ENCODE data around the gene MTMR8.
A peak's percentile ranks its signal among the peaks of the same experiment; 100 is the strongest.
"Not testable (repeated sequence)": the region's sequence is repeated elsewhere in the genome, so short reads cannot be mapped to it uniquely, and the experiment has no call there.

Gene MTMR8

GRCh38 chrX:64394874-64395567 is at the start of gene MTMR8:
Gene MTMR8 (minus strand): TSS chrX:64395452. CDS start chrX:64395363, 89 bp downstream.
- DNase-seq, result peak; percentile 84

- no peak for DNase-seq
Observed at GRCh38 chrX:64439551-64439950, 44.3 kb upstream of the MTMR8 start.

- no peak for DNase-seq
Observed at GRCh38 chrX:64437665-64438064, 42.4 kb upstream of the MTMR8 start.

DNA sequence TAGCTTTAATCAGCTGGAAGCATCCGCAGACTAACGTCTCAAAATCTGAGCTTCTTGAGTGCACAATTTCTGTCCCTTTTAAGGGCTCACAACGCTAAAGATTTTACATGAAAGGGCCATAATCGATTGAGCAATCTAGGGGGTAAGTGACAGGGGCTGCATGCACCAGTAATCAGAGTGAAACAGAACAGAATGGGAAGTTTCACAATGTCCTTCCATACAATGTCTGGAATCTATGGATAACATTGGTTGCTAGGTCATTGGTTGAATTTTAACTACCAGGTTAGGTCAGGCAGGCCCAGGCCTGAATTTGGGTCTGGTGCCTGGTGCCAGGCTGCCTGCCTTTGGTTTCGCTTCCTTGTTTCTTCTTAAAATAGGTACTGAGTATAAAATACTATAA is 42.0 kb upstream of the MTMR8 start:
- DNase-seq, result no peak

DNA sequence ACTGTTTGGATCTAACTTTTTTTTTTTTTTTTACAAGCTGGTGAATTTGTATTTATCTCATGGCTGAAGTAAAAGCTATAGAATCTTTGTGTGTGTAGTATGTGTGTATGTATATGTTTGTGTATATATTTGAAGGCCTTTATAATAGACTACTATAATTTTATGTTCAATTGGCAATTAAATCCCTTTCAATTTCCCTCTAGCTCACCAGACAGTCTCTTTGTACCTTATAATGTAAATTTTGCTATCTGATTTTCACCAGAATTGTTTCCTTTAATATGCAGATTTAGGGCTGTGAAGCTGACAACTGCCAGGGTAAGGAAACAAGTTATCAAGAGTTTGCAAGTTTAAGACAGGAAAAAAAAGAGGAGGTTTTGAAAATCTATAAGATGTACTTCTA is 33.1 kb upstream of the MTMR8 start:
- DNase-seq, result no peak

GRCh38 chrX:64427787-64428186 is 32.5 kb upstream of the MTMR8 start:
- no peak for DNase-seq

DNA sequence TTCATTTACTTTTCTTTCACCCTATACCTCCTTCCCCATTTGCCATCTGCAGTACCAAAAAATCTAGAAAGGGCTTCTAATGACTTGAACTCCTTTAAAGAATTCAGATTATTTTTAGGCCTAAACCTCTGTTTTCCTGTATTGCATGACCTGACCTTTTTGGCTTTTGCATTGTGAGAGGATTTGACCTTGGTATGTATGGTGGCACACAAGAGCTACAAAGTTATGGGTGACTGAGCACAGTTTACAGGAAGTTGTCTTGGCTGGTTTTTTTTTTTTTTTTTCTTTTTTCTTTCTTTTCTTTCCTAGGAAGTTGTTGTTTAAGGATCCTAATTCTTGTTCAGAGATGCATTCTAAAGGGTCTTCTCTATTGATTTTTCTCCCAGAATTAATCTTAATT is 32.0 kb upstream of the MTMR8 start:
- no peak for DNase-seq

- not testable (repeated sequence) for DNase-seq
Observed at GRCh38 chrX:64409730-64410129, 14.5 kb upstream of the MTMR8 start.

DNA sequence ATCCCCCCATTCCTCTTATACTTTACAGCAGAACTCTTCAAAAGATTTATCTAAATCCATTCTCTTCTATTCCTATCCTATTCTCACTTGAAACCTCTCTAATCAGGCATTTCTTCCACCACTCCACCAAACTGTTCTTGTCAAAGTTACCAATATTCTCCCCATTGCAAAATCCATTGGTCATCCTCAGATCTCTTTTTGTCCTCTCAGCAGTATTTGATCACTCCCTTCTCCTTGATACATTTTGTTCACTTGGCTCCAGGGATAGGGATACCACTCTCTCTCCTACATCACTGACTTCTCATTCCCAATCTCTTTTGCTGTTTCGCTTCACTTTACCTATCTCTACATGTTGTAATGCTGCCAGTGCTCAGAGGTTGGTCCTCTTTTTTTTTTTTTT is 2.8 kb upstream of the MTMR8 start:
- DNase-seq, result no peak

DNA sequence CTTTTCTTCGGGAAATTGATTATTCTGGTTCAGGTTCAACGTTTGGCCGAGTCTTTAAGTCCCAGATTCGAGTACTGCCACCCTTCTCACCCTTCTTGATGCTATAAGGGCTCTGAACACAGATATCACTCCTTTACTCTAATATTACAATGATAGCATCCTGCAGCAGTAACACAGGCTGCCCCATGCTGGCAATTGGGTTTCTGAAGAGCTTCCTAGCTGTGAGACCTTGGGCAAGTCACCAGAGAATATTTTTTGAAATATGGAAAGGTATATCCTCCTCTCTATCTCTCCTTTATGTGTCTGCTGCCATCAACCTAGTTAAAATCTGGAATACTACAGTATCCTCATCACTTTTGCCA is 297 bp upstream of the MTMR8 start:
- DNase-seq, result no peak

GRCh38 chrX:64394059-64394873 is 986 bp downstream of the MTMR8 start:
- peak; percentile 56 for DNase-seq

DNA sequence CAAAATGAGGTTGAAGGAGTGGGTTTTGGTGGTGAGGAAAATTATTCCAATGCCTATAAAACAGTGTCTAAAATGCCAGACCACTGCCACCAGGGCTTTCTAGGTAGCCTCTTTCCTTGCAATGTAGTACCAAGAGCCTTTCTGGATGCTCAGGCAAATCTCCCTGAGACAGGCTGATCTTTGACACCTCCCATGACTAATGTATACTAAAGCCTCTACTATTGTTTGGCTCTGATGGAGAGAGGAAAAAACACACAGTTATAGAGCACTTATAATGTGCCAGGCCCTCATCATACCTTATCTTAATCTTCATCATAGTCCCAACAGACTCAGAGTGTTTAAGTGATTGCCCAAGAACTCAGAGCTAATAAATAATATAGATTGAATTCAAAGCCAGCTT is 5.8 kb downstream of the MTMR8 start:
- DNase-seq, result no peak

DNA sequence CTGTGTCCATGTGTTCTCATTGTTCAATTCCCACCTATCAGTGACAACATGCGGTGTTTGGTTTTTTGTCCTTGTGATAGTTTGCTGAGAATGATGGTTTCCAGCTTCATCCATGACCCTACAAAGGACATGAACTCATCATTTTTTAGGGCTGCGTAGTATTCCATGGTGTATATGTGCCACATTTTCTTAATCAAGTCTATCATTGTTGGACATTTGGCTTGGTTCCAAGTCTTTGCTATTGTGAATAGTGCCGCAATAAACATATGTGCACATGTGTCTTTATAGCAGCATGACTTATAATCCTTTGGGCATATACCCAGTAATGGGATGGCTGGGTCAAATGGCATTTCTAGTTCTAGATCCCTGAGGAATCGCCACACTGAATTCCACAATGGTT is 14.5 kb downstream of the MTMR8 start:
- not testable (repeated sequence) for DNase-seq

DNA sequence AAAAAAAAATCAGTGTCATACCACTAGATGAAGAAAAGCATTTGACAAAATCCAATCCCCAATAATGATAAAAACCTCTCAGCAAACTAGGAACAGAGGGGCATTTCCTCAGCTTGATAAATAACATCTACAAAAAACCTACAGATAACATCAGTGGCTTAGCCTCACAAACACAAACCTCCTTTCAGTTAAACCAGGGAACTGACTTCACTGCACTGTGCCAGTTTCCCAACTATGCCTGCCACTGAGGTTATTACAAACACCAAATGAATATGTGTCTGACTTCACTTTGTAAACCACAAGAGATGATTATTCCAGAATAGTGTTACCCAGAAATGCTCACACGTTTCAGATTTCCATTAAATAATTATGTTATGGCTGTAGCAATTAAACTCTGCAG is 15.3 kb downstream of the MTMR8 start:
- no peak for DNase-seq

DNA sequence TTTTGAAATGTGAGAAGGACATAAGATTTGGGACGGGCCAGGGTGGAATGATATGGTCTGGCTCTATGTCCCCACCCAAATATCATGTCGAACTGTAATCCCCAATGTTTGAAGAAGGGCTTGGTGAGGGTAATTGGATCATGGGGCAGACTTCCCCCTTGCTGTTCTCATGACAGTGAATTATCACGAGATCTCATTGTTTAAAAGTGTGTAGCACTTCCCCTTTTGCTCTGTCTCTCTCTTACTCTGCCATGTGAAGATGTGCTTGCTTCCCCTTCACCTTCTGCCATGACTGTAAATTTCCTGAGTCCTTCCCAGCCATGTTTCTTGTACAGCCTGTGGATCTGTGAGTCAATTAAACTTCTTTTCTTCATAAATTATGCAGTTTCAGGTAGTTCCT is 17.5 kb downstream of the MTMR8 start:
- peak; percentile 45 for DNase-seq

GRCh38 chrX:64352081-64352480 is 43.2 kb downstream of the MTMR8 start:
- DNase-seq, result no peak

- no peak for DNase-seq
Observed at GRCh38 chrX:64350521-64350920, 44.7 kb downstream of the MTMR8 start.

DNA sequence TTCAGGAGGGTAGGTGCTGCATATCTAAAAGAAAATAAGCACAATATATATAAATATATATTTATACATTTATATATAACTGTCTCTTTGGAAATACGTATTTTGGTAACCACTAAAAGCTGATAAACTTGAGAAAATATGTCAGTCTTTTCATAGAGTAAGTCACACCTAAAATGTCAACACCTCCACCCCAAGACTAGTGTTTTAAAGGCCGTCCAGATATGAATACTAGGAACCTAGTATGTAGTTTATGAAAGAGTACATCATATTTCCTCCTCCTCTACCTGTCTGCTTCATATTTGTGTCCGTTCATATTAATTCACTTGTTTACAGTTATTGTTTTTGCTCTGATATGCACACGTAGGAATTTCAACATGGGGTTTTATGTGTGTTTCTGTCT is 45.2 kb downstream of the MTMR8 start:
- DNase-seq, result no peak

- peak; percentile 1 for DNase-seq
Observed at GRCh38 chrX:64342811-64343210, 52.4 kb downstream of the MTMR8 start.

GRCh38 chrX:64338296-64338695 is 57.0 kb downstream of the MTMR8 start:
- no peak for DNase-seq

- DNase-seq, result no peak
Observed at GRCh38 chrX:64334467-64334866, 60.8 kb downstream of the MTMR8 start.

- DNase-seq, result no peak
Observed at GRCh38 chrX:64330284-64330683, 65.0 kb downstream of the MTMR8 start.

DNA sequence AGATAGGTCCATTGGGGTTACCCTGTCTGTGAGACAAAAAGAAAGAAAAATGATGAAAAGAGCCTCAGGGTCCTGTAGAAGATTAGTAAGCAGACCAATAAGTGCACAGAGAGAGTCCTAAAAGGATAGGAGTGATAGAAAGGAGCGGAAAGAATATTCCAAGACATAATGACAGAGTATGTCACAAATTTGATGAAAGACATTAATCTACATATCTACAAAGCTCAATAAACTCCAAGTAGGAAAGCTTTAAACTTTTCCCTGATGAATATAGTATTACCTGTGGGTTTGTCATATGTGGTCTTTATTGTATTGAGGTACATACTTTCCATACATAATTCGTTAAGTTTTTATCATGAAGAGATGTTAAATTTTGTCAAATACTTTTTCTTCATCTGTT is 73.7 kb downstream of the MTMR8 start:
- DNase-seq, result no peak

- no peak for DNase-seq
Observed at GRCh38 chrX:64313624-64314023, 81.6 kb downstream of the MTMR8 start.

DNA sequence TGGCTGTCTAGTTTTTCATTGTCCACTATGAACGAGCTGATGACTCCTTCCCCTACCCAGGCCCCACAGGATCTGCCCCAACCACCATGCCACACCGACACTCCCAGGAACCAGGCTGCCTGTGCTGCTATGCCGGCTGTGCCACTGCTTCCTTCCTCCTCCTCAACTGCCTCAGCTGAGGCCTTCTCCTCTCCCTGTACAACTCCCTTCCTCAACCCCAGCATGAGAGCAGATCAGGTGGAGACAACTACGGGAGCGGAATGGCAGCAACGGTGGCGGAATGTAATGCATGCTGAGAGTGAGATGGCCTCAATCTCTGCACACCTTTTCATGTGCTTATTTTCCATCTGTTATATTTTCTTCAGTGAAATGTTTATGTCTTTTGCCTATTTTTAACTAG is 88.5 kb downstream of the MTMR8 start:
- no peak for DNase-seq

All from OCI-M1 (cell line).